Nucleus accumbens (tissue), 56 donors: Measurements from ENCODE around the gene CTNNA2.

Experiments used
- DNase-seq, 56 donors: peaks; one replicate each; lab custom pipeline; 2025; lab: John Stamatoyannopoulos, UW

Gene CTNNA2

DNA sequence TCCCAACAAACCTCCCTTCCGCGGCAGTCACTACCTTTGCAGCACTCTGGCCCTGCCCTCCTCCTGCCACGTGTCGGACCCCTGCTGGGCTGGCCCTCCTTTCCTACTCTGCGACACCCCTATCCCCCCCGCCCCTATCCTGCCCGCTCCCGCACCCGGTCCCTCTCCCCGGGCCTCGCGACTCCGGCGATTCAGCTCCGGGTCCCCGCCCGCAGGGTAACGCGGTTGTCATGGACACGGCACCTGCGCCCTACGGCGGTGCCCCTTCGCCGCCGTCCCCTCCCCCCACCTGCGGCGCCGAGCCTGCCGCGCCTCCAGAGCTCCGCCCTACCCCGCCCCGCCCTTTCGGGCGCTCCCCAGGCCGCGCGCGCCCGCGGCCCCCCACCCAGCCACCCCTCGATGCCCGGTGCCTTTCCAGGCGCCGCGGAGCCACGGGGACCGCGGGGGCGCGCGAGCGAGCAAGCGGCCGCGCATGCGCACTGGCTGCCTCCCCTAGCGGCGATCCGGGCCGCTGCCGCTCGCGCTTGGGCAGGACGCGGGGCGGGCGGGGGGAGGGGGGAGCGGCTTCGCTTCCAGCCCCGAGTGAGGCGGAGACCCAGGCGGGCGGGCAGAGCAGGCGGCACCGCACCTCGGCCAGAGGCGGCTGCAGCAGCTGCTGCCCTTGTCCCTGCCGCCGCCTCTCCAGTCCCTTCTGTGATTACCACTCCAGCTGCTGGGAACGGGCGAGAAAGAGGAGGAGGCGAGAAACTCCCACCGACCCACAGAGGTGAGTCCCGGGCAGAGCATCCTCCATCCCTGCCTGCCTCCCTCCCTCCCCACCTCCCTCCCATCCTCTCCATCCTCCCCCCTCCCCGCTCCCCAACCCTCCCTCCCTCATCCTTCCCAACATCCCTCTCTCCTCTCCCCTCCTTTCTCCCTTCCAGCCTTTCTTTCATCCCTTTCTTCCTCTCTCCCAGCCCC is at the start of gene CTNNA2:
TSS of gene CTNNA2 (plus strand) at position 610 of the 960 bp plus-strand sequence.
- DNase-seq = peak in 55 of 56 donors; percentile 29 to 93 (median 77)

GRCh38 chr2:79487399-79487798 is 25.5 kb upstream of the CTNNA2 start:
- no peak for DNase-seq

- DNase-seq = peak in 9 of 56 donors; percentile 1 to 40 (median 6)
Measured at GRCh38 chr2:79511320-79511951, 1.4 kb upstream of the CTNNA2 start.

- DNase-seq = no peak
Measured at GRCh38 chr2:79513711-79514110, 860 bp downstream of the CTNNA2 start.

- no peak for DNase-seq
Measured at GRCh38 chr2:79529636-79530035, 16.8 kb downstream of the CTNNA2 start.

- DNase-seq = no peak
Measured at GRCh38 chr2:79530443-79530842, 17.6 kb downstream of the CTNNA2 start.

DNA sequence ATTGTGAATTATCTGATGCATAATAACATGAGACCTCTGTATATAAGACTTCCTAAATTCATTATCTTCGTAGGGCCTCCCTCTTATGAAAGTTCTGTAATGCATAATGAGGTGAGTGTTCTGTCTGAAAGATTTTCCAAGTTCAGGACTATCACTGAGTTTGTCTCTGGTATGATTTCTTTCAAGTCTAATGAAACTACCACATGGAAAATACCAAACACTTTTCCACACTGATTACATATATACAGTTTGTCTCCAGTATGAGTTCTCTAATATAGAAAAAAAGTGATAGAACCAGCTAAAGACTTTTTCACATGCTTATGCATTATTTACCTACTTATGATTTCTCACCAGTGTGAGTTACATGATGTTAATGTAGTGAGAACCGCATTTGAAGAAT is 34.7 kb downstream of the CTNNA2 start:
- DNase-seq = no peak

GRCh38 chr2:79552653-79553052 is 39.8 kb downstream of the CTNNA2 start:
- no peak for DNase-seq

- no peak for DNase-seq
Measured at GRCh38 chr2:79554899-79555298, 42.0 kb downstream of the CTNNA2 start.

DNA sequence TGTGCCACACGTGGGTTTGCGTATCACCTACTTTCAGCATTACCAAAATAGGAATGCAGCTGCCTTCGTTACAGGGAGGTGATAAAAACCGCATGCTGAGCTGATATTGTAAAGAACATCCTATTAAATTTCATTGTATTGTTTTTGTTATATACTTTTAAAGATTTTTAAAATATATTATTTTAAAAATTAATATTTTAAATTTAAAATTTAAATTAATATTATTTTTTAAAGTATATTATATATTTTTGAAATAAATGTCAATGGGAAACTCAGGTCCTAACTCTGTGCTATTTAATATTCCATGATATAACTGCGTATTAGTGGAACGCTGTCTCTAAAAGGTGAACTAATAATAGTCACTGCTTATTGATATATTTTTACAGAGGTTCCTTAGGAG is 51.2 kb downstream of the CTNNA2 start:
- DNase-seq = no peak

DNA sequence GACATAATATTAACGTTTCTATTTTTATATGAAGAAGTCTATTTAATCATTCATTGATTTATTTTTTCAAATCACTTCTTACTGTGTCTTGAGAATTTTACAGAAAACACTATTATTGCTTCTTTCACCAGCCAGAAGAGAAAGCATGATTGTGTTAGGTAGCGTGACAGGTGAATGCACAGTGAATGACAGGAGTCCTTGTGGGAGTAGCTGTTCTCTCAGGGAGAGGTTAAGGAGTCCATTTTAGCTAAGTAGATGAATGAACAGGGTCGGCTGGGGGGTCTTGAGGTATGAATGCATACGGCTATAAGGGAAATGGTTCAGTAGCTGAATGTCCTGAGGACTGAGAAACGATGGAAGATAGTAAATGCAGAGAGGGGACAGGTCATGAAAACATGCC is 56.2 kb downstream of the CTNNA2 start:
- no peak for DNase-seq

- no peak for DNase-seq
Measured at GRCh38 chr2:79573895-79574674, 61.2 kb downstream of the CTNNA2 start.

DNA sequence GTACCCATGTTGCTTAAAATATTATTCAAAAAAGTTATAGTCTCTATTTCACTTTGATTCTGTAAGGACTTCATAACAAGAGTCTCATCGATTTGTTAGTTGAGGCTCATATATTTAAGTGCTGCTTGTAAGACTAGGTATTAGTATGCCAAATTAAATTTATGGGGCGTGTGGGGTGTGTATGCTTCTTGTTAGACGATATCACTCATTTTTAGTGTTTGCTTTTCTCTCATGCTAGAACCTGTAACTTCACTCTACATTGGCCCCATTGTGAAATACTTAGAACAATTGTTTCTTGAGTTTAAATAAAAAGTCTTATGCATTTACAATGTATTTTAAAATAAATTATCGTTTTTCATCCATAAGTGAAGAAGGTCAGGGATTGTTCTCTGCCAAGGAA is 63.6 kb downstream of the CTNNA2 start:
- no peak for DNase-seq

GRCh38 chr2:79578952-79579351 is 66.1 kb downstream of the CTNNA2 start:
- no peak for DNase-seq

DNA sequence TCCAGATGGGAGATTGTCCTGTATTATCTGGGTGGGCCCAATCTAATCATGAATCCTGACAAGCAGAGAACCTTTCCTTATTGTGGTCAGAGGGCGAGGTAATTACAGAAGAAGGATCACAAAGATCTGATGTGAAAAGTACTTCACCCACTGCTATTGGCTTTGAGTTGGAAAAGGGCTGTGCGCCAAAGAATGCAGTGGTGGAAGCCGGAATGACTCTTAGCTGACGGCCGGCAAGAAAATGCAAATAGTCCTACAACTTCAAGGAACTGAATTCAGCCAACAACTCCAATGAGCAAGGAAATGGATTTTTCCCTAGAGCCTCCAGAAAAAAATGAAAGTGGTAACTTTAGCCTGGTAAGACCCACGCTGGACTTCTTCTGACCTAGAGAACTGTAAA is 67.3 kb downstream of the CTNNA2 start:
- no peak for DNase-seq

DNA sequence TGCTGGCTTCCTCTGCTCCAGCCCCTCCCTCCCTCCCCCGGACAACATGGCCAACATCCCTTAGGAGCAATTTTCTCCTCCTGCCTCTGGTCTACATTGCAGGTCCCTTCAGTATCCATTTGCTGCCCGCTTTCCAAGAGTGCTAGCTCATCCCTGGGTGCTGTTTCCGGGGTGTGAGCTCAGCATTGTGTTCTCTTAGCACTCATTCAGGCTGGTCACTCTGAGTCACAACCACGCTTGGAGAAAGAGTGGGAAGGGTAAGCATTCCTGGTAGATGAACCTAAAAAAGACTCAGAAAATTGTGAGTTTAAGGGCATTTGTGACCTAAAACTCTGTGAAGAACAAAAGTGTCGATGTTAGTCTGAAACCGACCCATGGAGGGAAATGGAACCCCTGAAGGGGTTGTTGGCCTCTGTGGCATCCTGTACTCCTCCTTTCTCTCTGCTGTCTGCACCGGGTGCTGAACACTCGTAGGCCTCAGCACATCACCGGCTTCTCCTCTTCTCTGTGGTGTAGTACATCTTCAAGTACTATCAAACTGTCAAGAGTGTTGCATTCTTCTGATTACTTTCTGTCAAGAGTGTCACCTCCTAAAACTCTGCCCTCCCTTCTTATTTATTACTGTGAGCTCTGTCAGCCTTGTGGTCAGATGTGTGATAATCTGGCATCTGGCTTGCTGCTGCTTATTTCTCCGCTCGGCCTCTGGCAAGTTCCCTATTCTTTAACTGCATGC is 73.0 kb downstream of the CTNNA2 start:
- no peak for DNase-seq

- DNase-seq = no peak
Measured at GRCh38 chr2:79591281-79591680, 78.4 kb downstream of the CTNNA2 start.

DNA sequence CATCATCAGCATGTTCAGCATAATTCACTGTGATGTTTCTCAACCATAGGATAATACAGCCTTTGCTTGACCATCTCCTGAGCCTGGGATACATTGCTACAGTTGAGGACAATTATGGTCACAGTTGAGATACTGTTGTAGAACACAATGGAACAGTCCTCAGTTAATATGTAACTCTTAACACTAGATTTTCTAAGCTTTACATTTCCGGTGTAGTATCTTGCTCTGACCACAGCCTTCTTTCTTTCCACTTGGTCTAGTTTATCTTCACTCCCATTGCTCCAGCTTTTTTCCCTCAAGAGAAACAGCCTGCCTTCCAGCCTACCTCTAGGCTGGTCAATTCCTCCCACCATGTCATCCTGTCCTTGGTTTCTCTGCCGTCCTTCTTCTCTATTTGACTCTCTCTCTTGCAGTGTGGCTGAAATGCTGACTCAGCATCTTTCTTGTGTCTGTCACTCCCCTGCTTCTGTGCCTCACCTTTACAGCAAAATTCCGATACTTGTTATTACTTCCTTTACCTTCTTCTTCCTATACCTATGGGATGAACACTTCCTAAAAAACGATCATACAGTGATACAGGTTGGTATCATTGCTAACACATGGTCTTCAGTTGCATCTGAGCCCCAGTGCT is 80.5 kb downstream of the CTNNA2 start:
- DNase-seq = no peak

DNA sequence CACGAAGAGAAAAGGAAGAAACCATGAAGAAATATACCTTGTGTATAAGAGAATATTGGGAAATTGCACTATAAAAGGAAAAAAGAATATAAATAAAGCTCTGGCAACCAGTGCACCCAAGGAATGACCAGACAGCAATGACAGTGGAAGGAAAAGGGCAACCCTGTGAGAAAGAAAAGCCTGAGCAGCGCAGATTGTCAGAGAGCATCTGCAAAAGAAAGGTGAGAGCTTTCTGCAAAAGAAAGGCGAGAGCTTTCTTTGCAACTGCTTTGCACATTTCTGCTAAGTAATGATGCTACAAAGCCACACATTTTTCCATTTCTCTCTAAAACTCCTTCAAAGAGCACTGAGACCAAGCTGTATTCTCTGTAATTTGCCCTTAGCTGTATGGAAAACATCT is 83.6 kb downstream of the CTNNA2 start:
- no peak for DNase-seq

- no peak for DNase-seq
Measured at GRCh38 chr2:79604748-79605147, 91.9 kb downstream of the CTNNA2 start.
